HepG2 (cell line): ENCODE data around the gene ATPAF2. TPM values are rescaled to one million over a fixed set of nuclear protein-coding genes. Genes with fewer than 3 reads are reported as not detected.

Experiments used
- AHR ChIP-seq: IDR thresholded peaks from 2 replicates; pipeline ENCODE4 v1.6.1; 2018; ENCODE audit warnings: missing genetic modification reagents, missing compliant biosample characterization
- ASH2L ChIP-seq: fragments of 300-600, 200-600 bp; sonication (generic); IDR thresholded peaks from 2 replicates; pipeline ENCODE4 v1.7.0; 2017; ENCODE audit warnings: low read depth, mild to moderate bottlenecking, moderate library complexity, mixed read lengths, low read length; ENCODE audit not compliant: insufficient read length
- ATAD3A ChIP-seq: sonication (generic); formaldehyde crosslinking; IDR thresholded peaks from 2 replicates; pipeline ENCODE4 v1.4.0; 2020; ENCODE audit warnings: missing genetic modification reagents
- BCLAF1 ChIP-seq: fragments of 450-650 bp; IDR thresholded peaks from 2 replicates; pipeline ENCODE4 v1.6.1; 2017; ENCODE audit warnings: mild to moderate bottlenecking
- CCDC6 ChIP-seq: sonication (generic); formaldehyde crosslinking; IDR thresholded peaks from 2 replicates; pipeline ENCODE4 v1.8.1; 2022; ENCODE audit warnings: mild to moderate bottlenecking, missing genetic modification reagents, moderate library complexity
- ELF3 ChIP-seq: IDR thresholded peaks from 2 replicates; pipeline ENCODE4 v1.6.1; 2016; ENCODE audit warnings: missing genetic modification reagents, missing compliant biosample characterization
- HINFP ChIP-seq: sonication (generic); formaldehyde crosslinking; IDR thresholded peaks from 2 replicates; pipeline ENCODE4 v1.4.0; 2020; ENCODE audit warnings: low read depth, mild to moderate bottlenecking, missing genetic modification reagents
- MATR3 ChIP-seq: sonication (generic); formaldehyde crosslinking; IDR thresholded peaks from 2 replicates; pipeline ENCODE4 v1.4.0; 2020; ENCODE audit warnings: missing genetic modification reagents
- MXI1 ChIP-seq: IDR thresholded peaks from 3 replicates; pipeline ENCODE4 v1.6.1; 2012; ENCODE audit warnings: low read depth, low read length, inconsistent platforms, borderline replicate concordance
- NFATC3 ChIP-seq: sonication (generic); formaldehyde crosslinking; IDR thresholded peaks from 2 replicates; pipeline ENCODE4 v1.5.1; 2020; ENCODE audit warnings: mild to moderate bottlenecking, missing genetic modification reagents
- NFIC ChIP-seq: IDR thresholded peaks from 2 replicates; pipeline ENCODE4 v1.6.1; 2012; ENCODE audit warnings: mild to moderate bottlenecking, low read length, inconsistent platforms
- NFKBIZ ChIP-seq: IDR thresholded peaks from 2 replicates; pipeline ENCODE4 v1.6.1; 2018; ENCODE audit warnings: missing genetic modification reagents, missing compliant biosample characterization
- SMAD3 ChIP-seq: sonication (generic); formaldehyde crosslinking; IDR thresholded peaks from 2 replicates; pipeline ENCODE4 v1.4.0; 2020; ENCODE audit warnings: missing genetic modification reagents
- SMYD3 ChIP-seq: sonication (generic); formaldehyde crosslinking; IDR thresholded peaks from 2 replicates; pipeline ENCODE4 v1.8.1; 2023; ENCODE audit warnings: mild to moderate bottlenecking, missing genetic modification reagents
- SRSF1 ChIP-seq: fragments of 200-400 bp; formaldehyde crosslinking; optimal IDR thresholded peaks from 2 replicates; pipeline ENCODE3; 2017; ENCODE audit warnings: mild to moderate bottlenecking, low read depth, low read length, moderate library complexity
- ZBTB42 ChIP-seq: sonication (generic); formaldehyde crosslinking; IDR thresholded peaks from 2 replicates; pipeline ENCODE4 v1.5.0; 2020; ENCODE audit warnings: mild to moderate bottlenecking, missing genetic modification reagents
- ZGPAT ChIP-seq: IDR thresholded peaks from 2 replicates; pipeline ENCODE4 v1.6.1; 2016; ENCODE audit warnings: mild to moderate bottlenecking
- ZNF234 ChIP-seq: sonication (generic); formaldehyde crosslinking; conservative IDR thresholded peaks from 2 replicates; pipeline ENCODE4 v1.5.1; 2020; ENCODE audit warnings: mild to moderate bottlenecking, missing genetic modification reagents
- ZNF326 ChIP-seq: sonication (generic); formaldehyde crosslinking; IDR thresholded peaks from 2 replicates; pipeline ENCODE4 v1.4.0; 2020; ENCODE audit warnings: missing genetic modification reagents, borderline replicate concordance
- ZNF335 ChIP-seq: sonication (generic); formaldehyde crosslinking; IDR thresholded peaks from 2 replicates; pipeline ENCODE4 v1.4.0; 2020; ENCODE audit warnings: missing genetic modification reagents
- ZNF512 ChIP-seq: sonication (generic); formaldehyde crosslinking; IDR thresholded peaks from 2 replicates; pipeline ENCODE4 v1.4.0; 2020; ENCODE audit warnings: mild to moderate bottlenecking, missing genetic modification reagents
- ZSCAN5A ChIP-seq: sonication (generic); formaldehyde crosslinking; IDR thresholded peaks from 2 replicates; pipeline ENCODE4 v1.8.0; 2022; ENCODE audit warnings: mild to moderate bottlenecking, missing genetic modification reagents, borderline replicate concordance
- polyA plus RNA-seq, 8 experiments: library from polyadenylated mRNA; depleted of rRNA in 3 of 8; stranded (reverse) in 7 of 8; unstranded in 1 of 8; fragments of >200 nt; fragmentation: Illumina TruSeq in 4 of 8; extraction: Trizol in 4 of 8; gene quantifications; 2 replicates each; pipeline versions ENCODE4 v1.2.1 to v1.2.3, GENCODE V29; 2011 to 2016; ENCODE audit warnings: low read depth in 4 of 8, missing spikeins in 1 of 8, mixed read lengths in 1 of 8; ENCODE audit not compliant: insufficient read depth in 1 of 8
- total RNA-seq, 5 experiments: library from RNA; depleted of rRNA; stranded (reverse); fragments of >200 nt; fragmentation: Illumina TruSeq; extraction: Trizol; gene quantifications; 2 replicates each; pipeline ENCODE4 v1.2.3, GENCODE V29; 2016; ENCODE audit warnings: low read depth in 1 of 5

The ATPAF2 gene
- total and polyA plus RNA-seq, 2 of the 13 experiments (the other 11 are each of a cell fraction or from before 2014, with no cell fraction given) = 15.0 to 16.5 TPM

- TF ChIP-seq AHR (CRISPR knock-in tag) = no peak; the same call in 1 of the 2 replicates
- TF ChIP-seq ZNF512 (CRISPR knock-in tag) = no peak
- TF ChIP-seq NFIC = no peak
- no peak for TF ChIP-seq ZBTB42 (CRISPR knock-in tag)
- TF ChIP-seq MATR3 (CRISPR knock-in tag) = no peak
- TF ChIP-seq NFKBIZ (CRISPR knock-in tag) = peak; percentile 65; the same call in 1 of the 2 replicates
- TF ChIP-seq ASH2L = peak; percentile 85
- TF ChIP-seq MXI1 = peak; percentile 95; the same call in 1 of the 3 replicates
- TF ChIP-seq ZGPAT = peak; percentile 92
- TF ChIP-seq ZNF326 = no peak
- TF ChIP-seq NFATC3 (CRISPR knock-in tag) = no peak
- TF ChIP-seq CCDC6 (CRISPR knock-in tag) = 0 out of 2 replicates have a peak, but pooled peaks have one; percentile 16
- TF ChIP-seq ZNF234 (CRISPR knock-in tag) = no peak
- TF ChIP-seq SMYD3 (CRISPR knock-in tag) = no peak
- no peak for TF ChIP-seq HINFP
- peak; percentile 53; the same call in 1 of the 2 replicates for TF ChIP-seq ZNF335
- no peak for TF ChIP-seq BCLAF1
- peak; percentile 39 for TF ChIP-seq SRSF1
- 0 out of 2 replicates have a peak, but pooled peaks have one; percentile 36 for TF ChIP-seq SMAD3
- peak; percentile 68; the same call in 1 of the 2 replicates for TF ChIP-seq ELF3 (CRISPR knock-in tag)
- TF ChIP-seq ZSCAN5A (CRISPR knock-in tag) = no peak
- no peak for TF ChIP-seq ATAD3A (CRISPR knock-in tag)
These were observed at the start of gene ATPAF2, which contains the start of gene GID4 (continued) for GRCh38 chr17:18038861-18039534.
